HepG2 (cell line): ENCODE results near the gene DNM3. TPM values are rescaled to one million over a fixed set of nuclear protein-coding genes. Genes with fewer than 3 reads are reported as not detected.

Experiments used
- DR1 ChIP-seq: sonication (generic); formaldehyde crosslinking; IDR thresholded peaks from 2 replicates; pipeline ENCODE4 v1.8.0; 2021; ENCODE audit warnings: mild to moderate bottlenecking, missing genetic modification reagents, inconsistent platforms
- EHMT2 ChIP-seq: fragments of 200-600 bp; sonication (generic); IDR thresholded peaks from 2 replicates; pipeline ENCODE4 v1.7.0; 2017; ENCODE audit warnings: antibody characterized with exemption, low read depth, low read length, borderline replicate concordance
- ELF3 ChIP-seq: IDR thresholded peaks from 2 replicates; pipeline ENCODE4 v1.6.1; 2016; ENCODE audit warnings: missing genetic modification reagents, missing compliant biosample characterization
- MIXL1 ChIP-seq: IDR thresholded peaks from 2 replicates; pipeline ENCODE4 v1.6.1; 2016
- MLLT10 ChIP-seq: sonication (generic); formaldehyde crosslinking; IDR thresholded peaks from 2 replicates; pipeline ENCODE4 v1.4.0; 2020; ENCODE audit warnings: missing genetic modification reagents
- NCOA5 ChIP-seq: sonication (generic); formaldehyde crosslinking; IDR thresholded peaks from 2 replicates; pipeline ENCODE4 v1.4.0; 2020; ENCODE audit warnings: missing genetic modification reagents
- NRL ChIP-seq: sonication (generic); formaldehyde crosslinking; IDR thresholded peaks from 2 replicates; pipeline ENCODE4 v1.5.0; 2020; ENCODE audit warnings: missing genetic modification reagents, mild to moderate bottlenecking, moderate library complexity, borderline replicate concordance
- PCBP1 ChIP-seq: fragments of 200-400 bp; formaldehyde crosslinking; IDR thresholded peaks from 2 replicates; pipeline ENCODE4 v1.6.1; 2017; ENCODE audit warnings: mild to moderate bottlenecking, low read depth, low read length, borderline replicate concordance
- PHB2 ChIP-seq: fragments of 450-650 bp; IDR thresholded peaks from 2 replicates; pipeline ENCODE4 v1.6.1; 2018; ENCODE audit not compliant: partially characterized antibody
- ZBTB8A ChIP-seq: sonication (generic); formaldehyde crosslinking; IDR thresholded peaks from 2 replicates; pipeline ENCODE4 v1.4.0; 2020; ENCODE audit warnings: mild to moderate bottlenecking, low read depth, missing genetic modification reagents, borderline replicate concordance
- ZFP1 ChIP-seq: IDR thresholded peaks from 2 replicates; pipeline ENCODE4 v1.6.1; 2016
- ZNF350 ChIP-seq: sonication (generic); formaldehyde crosslinking; IDR thresholded peaks from 2 replicates; pipeline ENCODE4 v1.4.0; 2020; ENCODE audit warnings: mild to moderate bottlenecking, low read depth, missing genetic modification reagents, borderline replicate concordance
- ZNF496 ChIP-seq: sonication (generic); formaldehyde crosslinking; IDR thresholded peaks from 2 replicates; pipeline ENCODE4 v1.8.1; 2023; ENCODE audit warnings: mild to moderate bottlenecking, moderate library complexity, missing genetic modification reagents; ENCODE audit not compliant: insufficient replicate concordance
- ZNF891 ChIP-seq: sonication (generic); formaldehyde crosslinking; IDR thresholded peaks from 2 replicates; pipeline ENCODE4 v1.5.0; 2020; ENCODE audit warnings: mild to moderate bottlenecking, missing genetic modification reagents
- polyA plus RNA-seq, 8 experiments: library from polyadenylated mRNA; depleted of rRNA in 3 of 8; stranded (reverse) in 7 of 8; unstranded in 1 of 8; fragments of >200 nt; fragmentation: Illumina TruSeq in 4 of 8; extraction: Trizol in 4 of 8; gene quantifications; 2 replicates each; pipeline versions ENCODE4 v1.2.1 to v1.2.3, GENCODE V29; 2011 to 2016; ENCODE audit warnings: low read depth in 4 of 8, missing spikeins in 1 of 8, mixed read lengths in 1 of 8; ENCODE audit not compliant: insufficient read depth in 1 of 8
- total RNA-seq, 5 experiments: library from RNA; depleted of rRNA; stranded (reverse); fragments of >200 nt; fragmentation: Illumina TruSeq; extraction: Trizol; gene quantifications; 2 replicates each; pipeline ENCODE4 v1.2.3, GENCODE V29; 2016; ENCODE audit warnings: low read depth in 1 of 5
- TF ChIP-seq, protein P1 (sequence below): conservative IDR thresholded peaks from 2 replicates; pipeline ENCODE4 v1.6.1; 2018; ENCODE audit warnings: missing genetic modification reagents
- TF ChIP-seq, protein P2 (sequence below): sonication (generic); formaldehyde crosslinking; IDR thresholded peaks from 2 replicates; pipeline ENCODE4 v1.4.0; 2020; ENCODE audit warnings: missing genetic modification reagents, low read depth, mild to moderate bottlenecking, borderline replicate concordance
- TF ChIP-seq, protein P3 (sequence below): IDR thresholded peaks from 2 replicates; pipeline ENCODE4 v1.6.1; 2016; ENCODE audit warnings: low read depth, control low read depth
- TF ChIP-seq, protein P4 (sequence below): sonication (generic); formaldehyde crosslinking; IDR thresholded peaks from 2 replicates; pipeline ENCODE4 v1.5.0; 2020; ENCODE audit warnings: mild to moderate bottlenecking, missing genetic modification reagents
- TF ChIP-seq, protein P5 (sequence below), 2 experiments: sonication (generic) in 1 of 2; formaldehyde crosslinking in 1 of 2; IDR thresholded peaks; 2 replicates each; pipeline versions ENCODE4 v1.4.0 to v1.6.1; 2016 to 2020; ENCODE audit warnings: borderline replicate concordance in 1 of 2, low read depth in 1 of 2, mild to moderate bottlenecking in 1 of 2, missing genetic modification reagents in 1 of 2
- TF ChIP-seq, protein P6 (sequence below): sonication (generic); formaldehyde crosslinking; IDR thresholded peaks from 2 replicates; pipeline ENCODE4 v1.4.0; 2020; ENCODE audit warnings: missing genetic modification reagents

DNM3 gene
- total and polyA plus RNA-seq, 2 of the 13 experiments (the other 11 are each of a cell fraction or from before 2014, with no cell fraction given), result 0.05 TPM; not detected in 1

DNA sequence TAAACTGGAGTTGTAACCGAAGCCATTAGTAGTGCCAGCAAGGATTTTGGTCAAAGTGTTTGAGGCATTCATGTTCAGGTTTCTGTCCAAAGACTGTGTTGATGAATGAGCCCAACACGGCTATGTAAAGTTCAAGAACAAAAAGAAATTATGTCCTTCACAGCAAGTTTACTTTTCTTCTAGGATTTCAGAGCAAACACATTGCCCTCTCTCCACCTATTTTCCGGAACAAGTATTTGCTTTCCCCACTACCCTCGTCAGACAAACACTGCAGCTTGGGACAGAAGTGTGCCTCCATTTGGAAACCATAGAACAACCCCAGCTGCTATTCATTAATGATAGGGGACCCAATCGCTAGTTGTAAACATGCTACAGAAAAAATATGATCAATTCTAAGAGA, 427.8 kb downstream of the DNM3 start (continued):
- TF ChIP-seq, protein P1, sequence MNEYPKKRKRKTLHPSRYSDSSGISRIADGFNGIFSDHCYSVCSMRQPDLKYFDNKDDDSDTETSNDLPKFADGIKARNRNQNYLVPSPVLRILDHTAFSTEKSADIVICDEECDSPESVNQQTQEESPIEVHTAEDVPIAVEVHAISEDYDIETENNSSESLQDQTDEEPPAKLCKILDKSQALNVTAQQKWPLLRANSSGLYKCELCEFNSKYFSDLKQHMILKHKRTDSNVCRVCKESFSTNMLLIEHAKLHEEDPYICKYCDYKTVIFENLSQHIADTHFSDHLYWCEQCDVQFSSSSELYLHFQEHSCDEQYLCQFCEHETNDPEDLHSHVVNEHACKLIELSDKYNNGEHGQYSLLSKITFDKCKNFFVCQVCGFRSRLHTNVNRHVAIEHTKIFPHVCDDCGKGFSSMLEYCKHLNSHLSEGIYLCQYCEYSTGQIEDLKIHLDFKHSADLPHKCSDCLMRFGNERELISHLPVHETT, result no peak
- no peak for TF ChIP-seq EHMT2
- no peak for TF ChIP-seq NCOA5 (CRISPR knock-in tag)
- TF ChIP-seq ZBTB8A (CRISPR knock-in tag), result no peak
- no peak for TF ChIP-seq MIXL1 (CRISPR knock-in tag)
- peak; percentile 51 for TF ChIP-seq ELF3
- TF ChIP-seq PHB2, result no peak
- TF ChIP-seq NRL, result no peak
- TF ChIP-seq, protein P2, sequence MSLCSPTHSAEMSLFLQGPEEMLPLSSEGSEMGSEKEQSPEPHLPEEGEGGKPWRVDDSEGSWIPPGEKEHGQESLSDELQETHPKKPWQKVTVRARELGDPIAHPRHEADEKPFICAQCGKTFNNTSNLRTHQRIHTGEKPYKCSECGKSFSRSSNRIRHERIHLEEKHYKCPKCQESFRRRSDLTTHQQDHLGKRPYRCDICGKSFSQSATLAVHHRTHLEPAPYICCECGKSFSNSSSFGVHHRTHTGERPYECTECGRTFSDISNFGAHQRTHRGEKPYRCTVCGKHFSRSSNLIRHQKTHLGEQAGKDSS (CRISPR knock-in tag), result no peak
- TF ChIP-seq, protein P3, sequence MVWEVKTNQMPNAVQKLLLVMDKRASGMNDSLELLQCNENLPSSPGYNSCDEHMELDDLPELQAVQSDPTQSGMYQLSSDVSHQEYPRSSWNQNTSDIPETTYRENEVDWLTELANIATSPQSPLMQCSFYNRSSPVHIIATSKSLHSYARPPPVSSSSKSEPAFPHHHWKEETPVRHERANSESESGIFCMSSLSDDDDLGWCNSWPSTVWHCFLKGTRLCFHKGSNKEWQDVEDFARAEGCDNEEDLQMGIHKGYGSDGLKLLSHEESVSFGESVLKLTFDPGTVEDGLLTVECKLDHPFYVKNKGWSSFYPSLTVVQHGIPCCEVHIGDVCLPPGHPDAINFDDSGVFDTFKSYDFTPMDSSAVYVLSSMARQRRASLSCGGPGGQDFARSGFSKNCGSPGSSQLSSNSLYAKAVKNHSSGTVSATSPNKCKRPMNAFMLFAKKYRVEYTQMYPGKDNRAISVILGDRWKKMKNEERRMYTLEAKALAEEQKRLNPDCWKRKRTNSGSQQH (CRISPR knock-in tag), result no peak
- no peak for TF ChIP-seq DR1 (CRISPR knock-in tag)
- no peak for TF ChIP-seq ZNF496
- TF ChIP-seq, protein P4, sequence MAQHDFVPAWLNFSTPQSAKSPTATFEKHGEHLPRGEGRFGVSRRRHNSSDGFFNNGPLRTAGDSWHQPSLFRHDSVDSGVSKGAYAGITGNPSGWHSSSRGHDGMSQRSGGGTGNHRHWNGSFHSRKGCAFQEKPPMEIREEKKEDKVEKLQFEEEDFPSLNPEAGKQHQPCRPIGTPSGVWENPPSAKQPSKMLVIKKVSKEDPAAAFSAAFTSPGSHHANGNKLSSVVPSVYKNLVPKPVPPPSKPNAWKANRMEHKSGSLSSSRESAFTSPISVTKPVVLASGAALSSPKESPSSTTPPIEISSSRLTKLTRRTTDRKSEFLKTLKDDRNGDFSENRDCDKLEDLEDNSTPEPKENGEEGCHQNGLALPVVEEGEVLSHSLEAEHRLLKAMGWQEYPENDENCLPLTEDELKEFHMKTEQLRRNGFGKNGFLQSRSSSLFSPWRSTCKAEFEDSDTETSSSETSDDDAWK (CRISPR knock-in tag), result no peak
- no peak for TF ChIP-seq ZFP1 (CRISPR knock-in tag)
- TF ChIP-seq PCBP1, result no peak
- no peak for TF ChIP-seq MLLT10 (CRISPR knock-in tag)
- no peak for TF ChIP-seq ZNF891 (CRISPR knock-in tag)
- TF ChIP-seq, protein P5, sequence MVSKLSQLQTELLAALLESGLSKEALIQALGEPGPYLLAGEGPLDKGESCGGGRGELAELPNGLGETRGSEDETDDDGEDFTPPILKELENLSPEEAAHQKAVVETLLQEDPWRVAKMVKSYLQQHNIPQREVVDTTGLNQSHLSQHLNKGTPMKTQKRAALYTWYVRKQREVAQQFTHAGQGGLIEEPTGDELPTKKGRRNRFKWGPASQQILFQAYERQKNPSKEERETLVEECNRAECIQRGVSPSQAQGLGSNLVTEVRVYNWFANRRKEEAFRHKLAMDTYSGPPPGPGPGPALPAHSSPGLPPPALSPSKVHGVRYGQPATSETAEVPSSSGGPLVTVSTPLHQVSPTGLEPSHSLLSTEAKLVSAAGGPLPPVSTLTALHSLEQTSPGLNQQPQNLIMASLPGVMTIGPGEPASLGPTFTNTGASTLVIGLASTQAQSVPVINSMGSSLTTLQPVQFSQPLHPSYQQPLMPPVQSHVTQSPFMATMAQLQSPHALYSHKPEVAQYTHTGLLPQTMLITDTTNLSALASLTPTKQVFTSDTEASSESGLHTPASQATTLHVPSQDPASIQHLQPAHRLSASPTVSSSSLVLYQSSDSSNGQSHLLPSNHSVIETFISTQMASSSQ (IDR thresholded peaks at IDR 0.05; ENCODE audit: low read depth), result peak; percentile 43; the same call in 1 of the 2 replicates
- TF ChIP-seq, protein P5 (CRISPR knock-in tag; IDR thresholded peaks at IDR 0.05; ENCODE audit: borderline replicate concordance), result peak; percentile 58; the same call in 1 of the 2 replicates
- TF ChIP-seq ZNF350 (CRISPR knock-in tag), result no peak
- TF ChIP-seq, protein P6, sequence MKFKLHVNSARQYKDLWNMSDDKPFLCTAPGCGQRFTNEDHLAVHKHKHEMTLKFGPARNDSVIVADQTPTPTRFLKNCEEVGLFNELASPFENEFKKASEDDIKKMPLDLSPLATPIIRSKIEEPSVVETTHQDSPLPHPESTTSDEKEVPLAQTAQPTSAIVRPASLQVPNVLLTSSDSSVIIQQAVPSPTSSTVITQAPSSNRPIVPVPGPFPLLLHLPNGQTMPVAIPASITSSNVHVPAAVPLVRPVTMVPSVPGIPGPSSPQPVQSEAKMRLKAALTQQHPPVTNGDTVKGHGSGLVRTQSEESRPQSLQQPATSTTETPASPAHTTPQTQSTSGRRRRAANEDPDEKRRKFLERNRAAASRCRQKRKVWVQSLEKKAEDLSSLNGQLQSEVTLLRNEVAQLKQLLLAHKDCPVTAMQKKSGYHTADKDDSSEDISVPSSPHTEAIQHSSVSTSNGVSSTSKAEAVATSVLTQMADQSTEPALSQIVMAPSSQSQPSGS (CRISPR knock-in tag), result 0 out of 2 replicates have a peak, but pooled peaks have one; percentile 24
